Thyroid gland (tissue), 4 donors: ENCODE measurements around the gene TSHZ2.

ENCODE experiments used
- POLR2A ChIP-seq, 2 donors: fragments of 450-650 bp; IDR thresholded peaks; one replicate each; pipeline ENCODE4 v1.6.1; 2017; ENCODE audit warnings: antibody characterized with exemption in 2 of 2, mild to moderate bottlenecking in 2 of 2, moderate library complexity in 1 of 2
- TF ChIP-seq, protein P1 (sequence below), 6 experiments: fragments of 200-600 bp in 3 of 6; fragments of 450-650 bp in 3 of 6; sonication (generic) in 3 of 6; IDR thresholded peaks; one replicate each; pipeline ENCODE4 v1.5.1; 2016 to 2019; ENCODE audit warnings: antibody characterized with exemption in 6 of 6, mild to moderate bottlenecking in 2 of 6, inconsistent platforms in 1 of 6, moderate library complexity in 1 of 6

- TF ChIP-seq, protein P1, sequence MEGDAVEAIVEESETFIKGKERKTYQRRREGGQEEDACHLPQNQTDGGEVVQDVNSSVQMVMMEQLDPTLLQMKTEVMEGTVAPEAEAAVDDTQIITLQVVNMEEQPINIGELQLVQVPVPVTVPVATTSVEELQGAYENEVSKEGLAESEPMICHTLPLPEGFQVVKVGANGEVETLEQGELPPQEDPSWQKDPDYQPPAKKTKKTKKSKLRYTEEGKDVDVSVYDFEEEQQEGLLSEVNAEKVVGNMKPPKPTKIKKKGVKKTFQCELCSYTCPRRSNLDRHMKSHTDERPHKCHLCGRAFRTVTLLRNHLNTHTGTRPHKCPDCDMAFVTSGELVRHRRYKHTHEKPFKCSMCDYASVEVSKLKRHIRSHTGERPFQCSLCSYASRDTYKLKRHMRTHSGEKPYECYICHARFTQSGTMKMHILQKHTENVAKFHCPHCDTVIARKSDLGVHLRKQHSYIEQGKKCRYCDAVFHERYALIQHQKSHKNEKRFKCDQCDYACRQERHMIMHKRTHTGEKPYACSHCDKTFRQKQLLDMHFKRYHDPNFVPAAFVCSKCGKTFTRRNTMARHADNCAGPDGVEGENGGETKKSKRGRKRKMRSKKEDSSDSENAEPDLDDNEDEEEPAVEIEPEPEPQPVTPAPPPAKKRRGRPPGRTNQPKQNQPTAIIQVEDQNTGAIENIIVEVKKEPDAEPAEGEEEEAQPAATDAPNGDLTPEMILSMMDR (IDR thresholded peaks at IDR 0.05) = no peak
- no peak for TF ChIP-seq POLR2A (IDR thresholded peaks at IDR 0.05)
Observed at GRCh38 chr20:53428588-53428987, 456.4 kb downstream of the TSHZ2 start.
